HG03575 (cell line): Measurements from ENCODE around the gene VWA8.

ENCODE experiments used
- ATAC-seq: cut with Tn5 transposase; IDR thresholded peaks from one replicate; pipeline ENCODE4 v1.9.1; 2021; ENCODE audit not compliant: unreplicated experiment, insufficient number of reproducible peaks, low FRiP score; ENCODE audit errors: extremely low read depth

VWA8 gene

GRCh38 chr13:41613984-41614661 lies 346.8 kb downstream of the VWA8 start:
- ATAC-seq = no peak

GRCh38 chr13:41613471-41613870 lies 347.4 kb downstream of the VWA8 start:
- no peak for ATAC-seq

GRCh38 chr13:41611385-41611784 lies 349.5 kb downstream of the VWA8 start:
- no peak for ATAC-seq

GRCh38 chr13:41610404-41610803 lies 350.5 kb downstream of the VWA8 start:
- no peak for ATAC-seq

- ATAC-seq = no peak
These were observed 351.1 kb downstream of the VWA8 start for GRCh38 chr13:41609828-41610227.

- ATAC-seq = no peak
These were observed 352.1 kb downstream of the VWA8 start for GRCh38 chr13:41608839-41609177.

GRCh38 chr13:41608111-41608838 lies 352.6 kb downstream of the VWA8 start:
- ATAC-seq = no peak

GRCh38 chr13:41606646-41607045 lies 354.3 kb downstream of the VWA8 start:
- ATAC-seq = no peak

GRCh38 chr13:41605319-41606285 lies 355.3 kb downstream of the VWA8 start:
- no peak for ATAC-seq

GRCh38 chr13:41603917-41604316 lies 357.0 kb downstream of the VWA8 start:
- ATAC-seq = no peak

- ATAC-seq = no peak
These were observed 359.0 kb downstream of the VWA8 start for GRCh38 chr13:41601718-41602445.

GRCh38 chr13:41599619-41600018 lies 361.3 kb downstream of the VWA8 start:
- no peak for ATAC-seq

GRCh38 chr13:41597348-41598041 lies 363.4 kb downstream of the VWA8 start:
- ATAC-seq = no peak

GRCh38 chr13:41596190-41596589 lies 364.7 kb downstream of the VWA8 start:
- no peak for ATAC-seq

GRCh38 chr13:41595298-41595697 lies 365.6 kb downstream of the VWA8 start:
- ATAC-seq = no peak

GRCh38 chr13:41590643-41591042 lies 370.3 kb downstream of the VWA8 start:
- no peak for ATAC-seq

GRCh38 chr13:41590122-41590521 lies 370.8 kb downstream of the VWA8 start:
- ATAC-seq = no peak

GRCh38 chr13:41589434-41589833 lies 371.5 kb downstream of the VWA8 start:
- ATAC-seq = no peak

- no peak for ATAC-seq
These were observed 372.0 kb downstream of the VWA8 start for GRCh38 chr13:41588899-41589298.
